GM18507 (cell line): ENCODE data around the gene PA2G4.
"Not testable (repeated sequence)": the region's sequence is repeated elsewhere in the genome, so short reads cannot be mapped to it uniquely, and the experiment has no call there.

ENCODE experiments used
- DNase-seq: peaks from one replicate; pipeline ENCODE4 v3.0.0; 2011; ENCODE audit warnings: low read depth; ENCODE audit not compliant: insufficient read length; ENCODE audit errors: extremely low spot score
- FAIRE-seq: peaks from 2 replicates; lab custom pipeline; 2011; peaks lifted over from hg19 to GRCh38; lab: Jason Lieb, UNC

The PA2G4 gene

DNA sequence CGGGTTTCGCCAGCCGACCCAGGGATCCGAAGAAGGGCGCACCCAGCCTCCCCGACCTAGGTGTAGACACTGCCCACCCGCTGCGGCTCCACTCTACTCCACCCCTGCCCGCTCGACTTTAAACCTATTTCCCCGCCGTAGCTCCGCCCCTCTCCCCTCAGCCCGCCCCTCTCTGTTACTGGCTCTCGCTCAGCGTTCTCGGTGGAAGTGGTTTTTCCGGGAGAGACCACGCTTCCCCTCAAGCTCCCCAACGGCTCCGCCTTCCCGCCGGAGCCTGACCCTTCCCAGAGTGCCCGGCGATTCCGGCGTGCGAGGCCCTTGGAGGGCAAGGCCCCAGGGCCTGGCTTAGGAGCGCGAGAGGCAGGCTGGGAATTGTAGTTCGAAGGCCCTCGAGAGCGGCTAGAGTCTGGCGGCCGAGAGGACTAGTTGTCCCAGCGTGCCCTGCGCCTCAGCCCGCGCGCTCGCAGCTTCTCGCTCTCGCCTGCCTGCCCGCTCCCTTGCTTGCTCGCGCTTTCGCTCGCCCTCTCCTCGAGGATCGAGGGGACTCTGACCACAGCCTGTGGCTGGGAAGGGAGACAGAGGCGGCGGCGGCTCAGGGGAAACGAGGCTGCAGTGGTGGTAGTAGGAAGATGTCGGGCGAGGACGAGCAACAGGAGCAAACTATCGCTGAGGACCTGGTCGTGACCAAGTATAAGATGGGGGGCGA, at the start of gene PA2G4:
TSS of gene PA2G4 (plus strand) at position 451 of the 706 bp plus-strand sequence. CDS start at position 630, 179 bp downstream.
- FAIRE-seq (peak; percentile 97), DNase-seq (peak; percentile 95)

DNA sequence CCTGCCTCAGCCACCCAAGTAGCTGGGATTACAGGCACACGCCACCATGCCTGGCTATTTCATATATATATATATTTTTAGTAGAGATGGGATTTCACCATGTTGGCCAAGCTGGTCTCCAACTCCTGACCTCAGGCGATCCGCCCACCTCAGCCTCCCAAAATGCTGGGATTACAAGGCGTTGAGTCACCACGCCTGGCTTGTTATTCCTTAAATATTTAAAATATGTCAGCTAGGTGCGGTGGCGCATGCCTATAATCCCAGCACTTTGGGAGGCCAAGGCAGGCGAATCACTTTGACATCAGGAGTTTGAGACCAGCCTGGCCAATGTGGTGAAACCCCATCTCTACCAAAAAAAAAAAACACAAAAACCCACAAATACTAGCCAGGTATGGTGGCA, 44.4 kb upstream of the PA2G4 start:
- not testable (repeated sequence) for FAIRE-seq, DNase-seq

DNA sequence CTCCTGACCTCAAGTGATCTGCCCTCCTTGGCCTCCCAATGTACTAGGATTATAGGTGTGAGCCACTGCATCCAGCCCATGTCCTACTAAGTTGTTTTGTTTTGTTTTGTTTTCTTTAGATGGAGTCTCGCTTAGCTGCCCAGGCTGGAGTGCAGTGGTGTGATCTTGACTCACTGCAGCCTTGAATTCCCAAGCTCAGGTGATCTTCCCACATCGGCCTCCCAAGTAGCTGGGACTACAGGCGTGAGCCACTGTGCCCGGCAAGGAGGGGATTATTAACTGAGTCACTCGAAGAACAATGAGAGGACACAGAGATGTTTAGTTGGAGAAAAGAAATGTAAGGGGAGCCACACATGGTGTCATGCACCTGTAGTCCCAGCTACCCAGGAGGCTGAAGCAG, 42.4 kb upstream of the PA2G4 start:
- DNase-seq, result no peak
- no peak for FAIRE-seq

DNA sequence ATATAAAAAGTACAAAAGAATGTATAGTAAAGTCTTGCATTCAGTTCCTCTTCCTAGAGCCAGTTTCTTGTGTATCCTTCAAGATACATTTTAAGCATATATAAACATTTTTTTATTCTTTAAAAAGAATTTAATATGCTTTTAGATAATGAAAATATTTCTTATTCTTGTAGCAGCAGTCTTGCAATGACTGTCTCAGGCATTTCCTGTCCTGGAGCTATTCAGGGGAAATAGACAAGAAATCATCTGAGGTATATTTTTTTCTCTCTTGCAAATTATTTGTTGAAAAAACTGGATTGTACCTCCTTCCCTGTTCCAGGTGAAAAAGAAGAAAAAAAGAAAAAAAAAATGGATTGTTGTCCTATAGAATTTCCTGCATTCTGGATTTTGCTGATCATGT, 41.4 kb upstream of the PA2G4 start:
- FAIRE-seq, result no peak

DNA sequence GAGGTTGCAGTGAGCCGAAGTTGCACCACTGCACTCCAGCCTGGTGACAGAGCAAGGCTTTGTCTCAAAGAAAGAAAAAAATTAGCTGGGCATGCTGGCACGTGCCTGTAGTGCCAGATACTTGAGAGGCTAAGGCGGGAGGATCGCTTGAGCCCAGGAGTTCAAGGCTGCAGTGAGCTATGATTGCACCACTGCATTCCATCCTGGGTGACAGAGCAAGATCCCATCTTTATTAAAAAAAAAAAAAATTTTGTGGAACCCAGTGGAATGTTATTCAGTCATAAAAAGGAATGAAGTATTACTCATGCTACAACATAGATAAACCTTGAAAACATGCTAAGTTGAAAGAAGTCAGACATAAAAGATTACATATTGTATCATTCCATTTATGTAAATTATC, 32.7 kb upstream of the PA2G4 start:
- no peak for DNase-seq
- no peak for FAIRE-seq

More for the DNA sequence above, 41.4 kb upstream of the PA2G4 start:
- no peak for DNase-seq

DNA sequence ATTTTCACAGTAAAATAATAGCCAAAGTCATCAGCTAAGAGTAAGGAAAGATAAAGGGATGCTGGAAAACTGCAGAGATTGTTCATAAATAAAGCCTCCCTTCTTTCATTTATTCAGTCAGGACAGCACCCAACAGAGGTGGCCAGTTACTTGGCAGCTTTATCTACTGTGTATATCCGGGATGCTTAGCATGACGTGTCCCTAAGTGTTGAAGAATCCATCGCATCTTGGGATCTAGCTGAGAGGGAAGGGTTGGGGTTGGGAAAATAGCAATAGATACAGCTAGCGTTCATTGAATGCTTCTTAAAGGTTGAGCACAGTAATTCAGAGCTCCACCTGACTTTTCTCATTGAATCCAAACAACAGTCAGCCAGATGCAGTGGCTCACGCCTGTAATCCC, 30.0 kb upstream of the PA2G4 start:
- FAIRE-seq, result no peak
- no peak for DNase-seq

DNA sequence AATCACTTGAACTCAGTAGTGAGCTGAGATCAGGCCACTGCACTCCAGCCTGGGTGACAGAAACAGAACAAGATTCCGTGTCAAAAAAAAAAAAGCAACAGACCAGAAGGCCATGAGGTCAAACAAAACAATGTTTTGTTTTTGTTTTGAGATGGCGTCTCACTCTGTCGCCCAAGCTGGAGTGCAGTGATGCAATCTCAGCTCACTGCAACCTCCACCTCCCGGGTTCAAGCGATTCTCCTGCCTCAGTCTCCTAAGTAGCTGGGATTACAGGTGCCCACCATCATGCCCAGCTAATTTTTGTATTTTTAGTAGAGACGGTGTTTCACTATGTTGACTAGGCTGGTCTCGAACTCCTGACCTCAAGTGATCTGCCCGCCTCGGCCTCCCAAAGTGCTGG, 26.4 kb upstream of the PA2G4 start:
- DNase-seq, FAIRE-seq: not testable (repeated sequence)

DNA sequence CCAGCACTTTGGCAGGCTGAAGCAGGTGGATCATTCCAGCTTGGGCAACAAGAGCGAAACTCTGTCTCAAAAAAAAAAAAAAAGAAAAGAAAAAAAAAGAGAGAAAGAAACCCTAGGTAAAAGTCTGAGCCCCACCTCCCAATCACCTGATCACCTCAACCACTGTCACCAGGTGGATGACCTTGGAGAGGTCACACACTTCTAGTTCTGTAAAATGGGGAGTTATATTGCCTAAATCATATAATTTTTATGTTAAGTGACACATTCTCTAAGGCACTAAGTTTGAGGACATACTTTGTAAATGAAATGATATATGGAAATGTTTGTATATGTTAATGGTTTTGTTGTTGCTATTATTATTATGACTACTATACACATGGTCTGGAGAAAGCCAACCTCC, 25.9 kb upstream of the PA2G4 start:
- no peak for DNase-seq
- FAIRE-seq, result no peak

DNA sequence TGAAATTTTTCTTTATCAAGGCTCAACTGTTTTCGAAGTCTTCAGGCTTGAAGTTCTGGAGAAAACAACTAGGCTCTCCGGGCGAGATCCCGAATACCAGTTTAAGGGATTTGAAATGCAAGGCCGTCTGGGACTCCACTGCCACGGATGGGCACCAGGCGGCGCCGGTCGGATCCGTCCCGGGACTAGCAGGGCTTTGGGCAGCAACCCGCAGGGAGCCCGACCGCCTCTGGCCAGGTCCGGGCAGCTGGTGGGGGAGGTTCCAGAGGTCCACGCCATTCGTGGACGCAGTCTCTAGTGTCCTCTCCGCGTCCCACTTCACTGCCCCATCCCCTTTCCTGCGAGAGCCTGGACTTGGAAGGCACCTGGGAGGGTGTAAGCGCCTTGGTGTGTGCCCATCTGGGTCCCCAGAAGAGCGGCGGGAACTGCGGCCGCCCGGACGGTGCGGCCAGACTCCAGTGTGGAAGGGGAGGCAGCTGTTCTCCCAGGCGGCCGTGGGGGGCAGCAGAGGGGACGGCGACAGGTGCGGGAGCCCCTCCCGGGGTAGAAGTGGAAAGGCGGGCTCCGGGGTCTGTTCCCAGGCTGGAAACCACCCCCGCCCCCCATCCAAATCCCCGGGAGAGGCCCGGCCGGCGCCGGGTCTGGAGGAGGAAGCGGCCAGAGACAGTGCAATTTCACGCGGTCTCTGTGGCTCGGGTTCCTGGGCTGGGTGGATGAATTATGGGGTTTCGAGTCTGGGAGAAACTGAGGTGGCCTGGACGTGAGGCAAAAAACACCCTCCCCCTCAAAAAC, 25.2 kb upstream of the PA2G4 start:
- no peak for FAIRE-seq

DNA sequence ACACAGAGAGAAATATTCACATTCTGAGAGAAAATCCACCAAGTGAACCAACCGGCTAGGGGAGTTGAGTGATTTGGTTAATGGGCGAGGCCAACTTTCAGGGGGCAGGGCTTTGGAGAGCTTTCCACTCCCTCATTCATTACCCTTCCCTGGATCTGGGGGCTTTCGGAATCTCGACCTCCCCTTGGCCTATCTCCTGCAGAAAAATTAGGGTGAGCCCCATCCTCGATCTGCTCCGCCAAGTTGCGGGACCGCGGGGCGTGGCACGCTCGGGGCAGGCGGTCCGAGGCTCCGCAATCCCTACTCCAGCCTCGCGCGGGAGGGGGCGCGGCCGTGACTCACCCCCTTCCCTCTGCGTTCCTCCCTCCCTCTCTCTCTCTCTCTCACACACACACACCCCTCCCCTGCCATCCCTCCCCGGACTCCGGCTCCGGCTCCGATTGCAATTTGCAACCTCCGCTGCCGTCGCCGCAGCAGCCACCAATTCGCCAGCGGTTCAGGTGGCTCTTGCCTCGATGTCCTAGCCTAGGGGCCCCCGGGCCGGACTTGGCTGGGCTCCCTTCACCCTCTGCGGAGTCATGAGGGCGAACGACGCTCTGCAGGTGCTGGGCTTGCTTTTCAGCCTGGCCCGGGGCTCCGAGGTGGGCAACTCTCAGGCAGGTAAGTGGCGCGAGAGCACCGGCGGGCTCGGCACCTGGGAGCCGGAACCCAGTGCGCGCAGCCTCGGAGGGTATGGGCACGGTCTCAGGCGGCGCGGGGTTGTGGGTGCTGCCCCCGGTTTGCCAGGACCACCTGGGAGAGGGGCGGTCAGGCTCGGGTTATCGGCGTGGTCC, 24.4 kb upstream of the PA2G4 start, which contains the start of gene ERBB3:
TSS of gene ERBB3 (plus strand) at position 443 of the 833 bp plus-strand sequence. CDS start at position 579, 136 bp downstream.
- FAIRE-seq (peak; percentile 26), DNase-seq (peak; percentile 29)

More for the DNA sequence above, 25.2 kb upstream of the PA2G4 start:
- DNase-seq, result peak; percentile 51

DNA sequence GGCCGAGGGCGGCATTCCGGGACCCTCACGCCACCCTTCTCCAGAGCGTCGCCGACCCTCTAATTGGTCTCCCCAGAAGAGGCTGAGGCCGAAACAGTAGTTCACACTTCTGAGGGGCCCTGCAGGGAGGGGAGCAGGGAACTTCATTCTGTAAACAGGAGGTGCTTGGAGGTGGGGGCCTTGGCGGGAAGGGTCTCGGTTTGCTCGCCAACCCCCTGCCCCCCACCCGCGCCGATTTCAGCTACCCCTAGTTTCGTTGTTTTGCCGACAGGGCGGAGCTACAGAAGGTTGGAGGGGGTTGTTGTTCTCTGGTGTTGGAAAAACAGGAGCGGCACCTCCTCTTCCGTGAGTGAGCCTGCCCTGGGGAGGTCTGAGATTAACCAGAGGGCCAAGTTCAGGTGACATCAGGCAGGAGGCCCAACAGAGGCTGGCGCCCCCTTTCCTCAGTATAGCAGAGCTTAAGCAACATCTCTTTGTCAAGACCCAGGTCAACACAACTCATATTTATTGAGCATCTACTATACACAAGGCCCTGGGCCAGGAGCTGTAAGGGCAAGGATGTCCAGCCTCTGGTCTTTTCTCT, 23.7 kb upstream of the PA2G4 start:
- FAIRE-seq, result no peak

DNA sequence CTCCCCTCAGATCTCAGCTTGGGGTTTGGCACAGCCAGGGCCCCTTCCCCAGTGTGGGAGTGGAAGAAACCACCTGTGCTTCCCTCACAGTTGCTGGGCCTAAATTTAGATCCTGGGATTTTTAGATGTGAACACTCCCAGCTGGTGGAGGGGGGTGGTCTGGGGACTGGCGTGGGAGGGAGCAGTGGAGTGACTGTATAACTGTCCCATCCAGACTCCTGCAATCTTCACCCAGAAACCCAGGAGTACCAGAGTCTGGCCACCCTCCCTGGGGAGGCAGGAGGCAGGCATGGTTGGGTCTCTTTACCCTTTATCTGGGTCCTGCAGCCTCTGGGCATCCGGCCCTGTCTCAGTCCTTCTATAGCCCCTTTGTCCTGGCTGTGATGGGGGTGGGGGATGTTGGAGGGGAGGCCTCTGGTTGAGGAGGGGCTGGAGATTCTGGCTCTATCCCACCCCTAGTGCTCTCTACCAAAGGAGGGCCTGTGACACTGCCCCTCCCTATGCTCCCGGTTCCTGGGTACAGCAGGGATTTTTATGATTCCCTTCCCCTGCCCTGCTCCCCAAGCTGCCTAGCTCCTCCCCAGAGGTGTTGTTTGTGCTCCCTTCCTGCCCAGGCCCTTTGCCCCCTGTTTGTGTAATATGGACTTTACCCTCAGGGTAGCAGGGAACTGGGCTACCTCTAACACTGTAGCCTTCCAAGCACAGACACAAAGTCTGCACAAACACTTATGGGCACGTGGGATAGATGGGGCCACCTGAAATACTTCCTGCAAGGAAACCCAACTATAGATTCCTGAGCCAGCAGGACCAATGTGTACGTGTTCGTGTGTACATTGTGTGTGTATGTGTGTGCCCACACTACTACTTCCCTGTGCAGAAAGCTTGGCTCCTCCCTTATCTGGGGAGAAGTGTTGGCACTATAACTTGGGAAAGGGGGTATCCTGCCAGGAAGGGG, 22.7 kb upstream of the PA2G4 start:
- DNase-seq (no peak), FAIRE-seq (no peak)

More for the DNA sequence above, 23.7 kb upstream of the PA2G4 start:
- no peak for DNase-seq

DNA sequence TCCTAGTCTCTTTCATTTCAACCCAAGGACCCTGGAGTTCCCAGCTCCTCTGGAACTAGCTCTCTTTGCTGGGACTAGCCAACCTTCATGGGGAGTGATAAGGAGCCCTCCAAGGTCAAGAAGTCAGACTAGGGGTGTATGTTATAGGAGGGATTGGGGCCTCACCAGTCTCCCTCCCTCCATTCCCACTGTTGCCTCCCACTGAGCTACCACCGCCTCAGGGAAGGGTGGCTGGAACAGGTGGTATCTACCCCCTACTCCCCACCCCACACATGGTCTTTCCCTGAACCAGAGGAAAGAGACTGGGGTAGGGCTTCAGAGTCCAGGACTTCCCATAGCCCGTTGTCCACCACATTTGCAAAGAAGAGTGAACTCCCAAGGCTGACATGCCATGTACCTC, 22.0 kb upstream of the PA2G4 start:
- FAIRE-seq, result no peak
- DNase-seq, result no peak

DNA sequence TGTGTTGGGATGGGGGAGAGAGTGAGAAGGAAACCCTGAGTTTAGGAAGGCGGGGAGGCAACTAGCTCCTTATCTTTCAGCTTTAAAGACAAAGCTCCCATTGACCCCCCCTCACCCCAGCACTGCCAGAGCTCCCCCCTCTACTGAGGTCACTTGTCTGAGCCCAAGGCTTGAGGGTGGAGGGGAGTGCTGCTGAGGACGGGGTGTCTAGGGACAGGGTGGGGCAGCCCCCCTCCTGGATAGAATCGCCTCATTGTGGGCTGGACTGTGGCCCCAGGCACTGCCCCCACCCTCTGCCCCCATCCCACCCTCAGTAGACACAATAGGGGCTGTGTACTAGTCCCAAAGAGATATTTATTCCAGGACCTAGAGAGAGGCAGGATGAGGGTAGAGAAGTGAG, 21.4 kb upstream of the PA2G4 start:
- no peak for DNase-seq
- no peak for FAIRE-seq

DNA sequence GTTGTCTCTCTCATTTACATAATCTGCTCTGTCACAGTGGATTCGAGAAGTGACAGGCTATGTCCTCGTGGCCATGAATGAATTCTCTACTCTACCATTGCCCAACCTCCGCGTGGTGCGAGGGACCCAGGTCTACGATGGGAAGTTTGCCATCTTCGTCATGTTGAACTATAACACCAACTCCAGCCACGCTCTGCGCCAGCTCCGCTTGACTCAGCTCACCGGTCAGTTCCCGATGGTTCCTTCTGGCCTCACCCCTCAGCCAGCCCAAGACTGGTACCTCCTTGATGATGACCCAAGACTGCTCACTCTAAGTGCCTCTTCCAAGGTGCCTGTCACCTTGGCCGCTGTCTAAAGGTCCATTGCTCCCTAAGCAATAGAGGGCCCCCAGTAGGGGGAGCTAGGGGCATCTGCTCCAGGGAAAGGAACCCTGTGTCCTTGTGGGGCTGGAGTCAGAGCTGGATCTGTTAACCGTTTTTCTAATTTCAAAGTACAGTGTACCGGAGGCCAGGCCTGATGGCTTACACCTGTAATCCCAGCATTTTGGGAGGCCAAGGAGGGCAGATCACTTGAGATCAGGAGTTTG, 19.3 kb upstream of the PA2G4 start:
- FAIRE-seq (no peak), DNase-seq (no peak)

DNA sequence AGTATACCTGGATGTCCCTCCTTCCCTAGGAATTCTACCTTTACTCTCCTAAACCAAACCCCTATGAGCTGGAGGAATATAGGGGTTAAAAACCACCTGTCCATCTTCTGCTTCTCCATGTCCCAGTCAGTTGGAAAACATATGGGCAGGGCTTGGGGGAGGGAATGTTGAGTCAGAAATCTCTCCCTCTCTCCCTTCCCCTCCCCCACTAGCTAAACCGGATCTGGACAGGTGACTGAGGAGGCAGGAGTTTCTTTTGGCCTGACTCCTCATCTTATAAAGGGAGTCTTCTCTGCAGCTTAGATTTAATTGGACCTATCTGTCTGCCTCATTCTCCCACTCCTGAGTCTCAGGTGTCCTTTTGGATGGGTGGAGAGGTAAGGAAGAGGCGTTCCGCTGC, 18.3 kb upstream of the PA2G4 start:
- DNase-seq, result no peak

DNA sequence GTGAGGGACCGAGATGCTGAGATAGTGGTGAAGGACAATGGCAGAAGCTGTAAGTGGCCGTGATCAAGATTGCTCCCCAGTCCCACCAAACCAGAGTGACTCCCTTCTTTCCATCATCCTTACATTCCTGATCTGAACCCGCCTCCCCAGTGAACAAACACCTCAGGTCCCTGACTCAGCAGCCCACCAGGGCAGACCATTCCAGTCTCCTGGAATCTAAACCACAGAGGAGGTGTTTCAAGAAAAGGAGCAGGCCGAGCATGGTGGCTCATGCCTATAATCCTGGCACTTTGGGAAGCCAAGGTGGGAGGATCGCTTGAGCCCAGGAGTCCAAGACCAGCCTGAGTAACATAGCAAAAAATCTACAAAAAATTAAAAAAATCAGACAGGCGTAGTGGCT, 17.8 kb upstream of the PA2G4 start:
- DNase-seq (no peak), FAIRE-seq (no peak)

More for the DNA sequence above, 18.3 kb upstream of the PA2G4 start:
- no peak for FAIRE-seq

DNA sequence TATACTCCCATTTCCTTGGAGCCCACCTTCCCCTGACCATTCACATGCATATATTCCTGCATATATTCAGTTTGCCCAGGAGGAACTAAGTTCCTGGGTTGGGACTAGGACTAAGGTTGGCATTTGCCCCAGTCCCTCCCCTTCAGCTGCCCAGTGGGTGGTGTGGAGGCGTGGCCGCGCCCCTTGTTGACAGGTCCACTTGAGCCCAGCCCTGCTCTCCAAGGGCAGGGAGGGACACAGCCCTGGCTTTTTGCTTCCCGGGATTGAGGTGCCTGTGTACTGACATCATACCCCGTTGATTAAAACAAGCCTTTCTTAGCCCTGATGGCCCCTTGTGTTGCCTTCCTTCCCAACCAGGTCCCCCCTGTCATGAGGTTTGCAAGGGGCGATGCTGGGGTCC, 17.1 kb upstream of the PA2G4 start:
- DNase-seq (no peak), FAIRE-seq (no peak)
